HG02798 (cell line): Measurements from ENCODE around the gene MPHOSPH10.
"Not testable (repeated sequence)": the region's sequence is repeated elsewhere in the genome, so short reads cannot be mapped to it uniquely, and the experiment has no call there.

Experiments used
- ATAC-seq: cut with Tn5 transposase; IDR thresholded peaks from one replicate; pipeline ENCODE4 v1.9.1; 2021; ENCODE audit warnings: mild to moderate bottlenecking; ENCODE audit not compliant: unreplicated experiment, poor library complexity

The MPHOSPH10 gene

DNA sequence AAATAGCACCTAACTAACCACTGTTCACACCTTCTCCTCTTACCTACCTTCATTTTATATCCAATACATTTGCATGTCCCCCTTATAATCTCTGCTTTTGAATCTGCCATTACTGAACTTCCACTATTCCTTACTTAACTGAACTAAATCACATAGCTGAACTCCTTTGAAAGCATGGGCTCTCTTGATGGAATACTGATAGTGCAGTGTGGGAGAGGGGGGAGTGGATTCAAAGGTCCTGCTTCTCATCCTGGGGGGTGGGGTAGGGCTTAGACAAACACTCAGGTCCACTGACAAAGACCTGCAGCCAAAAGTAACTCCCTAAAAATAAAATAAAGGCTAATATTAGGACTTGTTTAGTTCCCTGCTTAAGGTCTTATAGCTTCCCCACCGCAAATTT, 9.0 kb upstream of the MPHOSPH10 start:
- no peak for ATAC-seq

DNA sequence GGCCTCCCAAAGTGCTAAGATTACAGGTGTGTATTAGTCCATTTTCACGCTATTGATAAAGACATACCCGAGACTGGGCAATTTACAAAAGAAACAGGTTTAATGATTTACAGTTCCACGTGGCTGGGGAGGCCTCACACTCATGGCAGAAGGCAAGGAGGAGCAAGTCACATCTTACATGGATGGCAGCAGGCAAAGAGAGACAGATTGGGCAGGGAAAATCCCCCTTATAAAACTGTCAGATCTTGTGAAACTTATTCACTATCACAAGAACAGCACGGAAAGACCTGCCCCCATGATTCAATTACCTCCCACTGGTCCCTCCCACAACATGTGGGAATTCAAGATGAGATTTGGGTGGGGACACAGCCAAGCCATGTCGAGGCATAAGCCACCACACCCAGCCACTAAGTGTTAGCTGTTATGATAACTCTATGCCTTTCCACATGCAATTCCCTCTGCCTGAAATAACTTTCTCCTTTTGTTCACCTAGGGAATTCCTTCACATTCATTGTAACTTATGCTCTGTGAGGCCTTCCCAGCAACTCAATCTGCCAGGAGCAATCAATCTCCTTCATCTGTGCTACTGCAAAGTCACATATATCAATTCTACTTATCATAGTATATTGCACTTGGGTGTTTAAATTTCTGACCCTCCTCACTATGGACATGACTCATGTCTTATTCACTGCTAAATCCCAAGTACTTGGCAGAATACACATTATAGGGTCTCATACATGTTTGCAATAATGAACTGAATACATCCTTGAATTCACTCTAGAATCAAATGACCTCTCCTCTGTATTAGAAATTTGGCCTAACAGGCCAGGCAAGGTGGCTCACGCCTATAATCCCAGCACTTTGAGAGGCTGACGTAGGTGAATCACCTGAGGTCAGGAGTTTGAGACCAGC, 7.8 kb upstream of the MPHOSPH10 start:
- ATAC-seq, result no peak

DNA sequence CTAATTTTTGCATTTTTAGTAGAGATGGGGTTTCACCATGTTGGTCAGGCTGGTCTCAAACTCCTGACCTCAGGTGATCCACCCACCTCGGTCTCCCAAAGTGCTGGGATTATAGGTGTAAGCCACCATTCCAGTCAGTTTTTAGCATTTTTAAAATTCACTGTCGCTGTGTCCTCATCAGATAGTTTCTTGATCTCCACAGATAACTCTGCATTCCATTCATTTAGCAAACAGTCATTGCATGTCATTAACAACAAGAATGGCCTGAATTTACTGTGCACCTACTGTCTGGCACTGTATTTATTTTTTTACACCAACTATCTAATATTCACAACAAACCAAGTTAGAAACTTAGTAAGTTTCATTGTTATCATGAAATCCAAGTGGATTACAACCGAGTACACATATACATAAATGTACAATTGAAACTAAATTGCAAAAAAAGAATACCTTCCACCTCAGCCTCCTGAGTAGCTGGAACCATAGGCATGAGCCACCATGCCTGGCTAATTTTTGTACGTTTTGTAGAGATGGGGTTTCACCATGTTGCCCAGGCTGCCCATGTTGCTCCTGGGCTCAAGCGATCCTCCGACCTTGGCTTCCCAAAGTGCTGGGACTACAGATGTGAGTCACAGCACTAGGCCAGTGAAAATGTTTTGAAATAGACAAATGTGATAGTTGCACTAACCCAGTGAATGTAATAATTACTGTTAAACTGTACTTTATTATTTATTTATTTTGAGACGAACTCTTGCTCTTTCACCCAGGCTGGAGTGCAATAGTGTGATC, 4.7 kb upstream of the MPHOSPH10 start:
- ATAC-seq, result no peak

DNA sequence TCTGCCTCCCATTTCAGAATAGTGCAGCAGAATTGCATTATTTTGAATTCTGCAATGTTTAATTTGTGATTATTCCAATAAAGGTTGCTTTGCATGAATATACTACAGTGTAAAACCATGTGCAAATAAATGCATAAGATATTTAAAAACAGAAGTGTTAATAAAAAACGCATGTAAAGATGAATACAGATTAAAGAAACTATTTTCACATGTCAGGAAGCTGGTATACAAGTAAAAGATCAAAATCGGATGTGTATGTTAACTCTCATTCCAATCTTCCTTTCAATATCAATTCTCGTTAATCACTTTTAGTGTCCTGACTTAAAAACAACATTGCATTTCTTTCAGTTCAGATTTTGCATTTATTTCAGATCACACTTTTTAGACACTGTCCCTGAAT, 3.5 kb upstream of the MPHOSPH10 start:
- no peak for ATAC-seq

DNA sequence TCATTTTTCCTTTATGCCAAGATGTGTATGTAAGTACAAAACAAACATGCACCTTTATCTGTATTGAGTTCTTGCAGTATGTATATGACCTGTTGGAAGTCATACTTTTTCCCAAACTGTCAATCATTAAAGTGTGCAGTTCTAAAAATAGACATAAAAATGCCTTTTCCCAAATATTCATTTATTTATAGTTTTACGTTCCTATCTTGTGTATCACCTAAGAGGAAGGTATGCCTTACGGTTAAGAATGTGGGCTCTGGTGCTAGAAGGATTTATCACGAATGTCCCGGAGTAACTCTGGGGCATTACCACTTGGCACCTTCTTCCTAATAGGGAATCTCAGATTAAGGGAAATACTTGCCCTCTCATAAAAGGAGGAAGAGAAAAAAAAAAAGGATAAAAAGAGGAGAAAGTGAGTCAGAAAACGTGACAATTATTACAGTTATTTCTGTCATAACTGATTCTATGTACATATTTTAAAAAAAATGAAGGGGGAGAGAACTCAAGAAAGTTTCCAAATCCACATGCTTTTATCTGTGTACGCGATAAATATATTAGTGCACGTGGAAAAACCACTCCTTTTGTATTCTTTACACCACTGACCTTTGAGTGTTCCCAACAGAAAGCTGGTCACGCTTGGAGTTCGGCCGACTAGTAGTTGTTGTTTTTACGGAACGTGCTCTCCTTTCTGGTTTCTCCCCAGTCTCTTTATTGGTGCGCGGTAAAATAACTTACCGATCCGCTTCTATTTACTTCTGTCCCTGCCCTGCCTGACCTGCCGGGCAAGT, 1.1 kb upstream of the MPHOSPH10 start:
- ATAC-seq, result no peak

DNA sequence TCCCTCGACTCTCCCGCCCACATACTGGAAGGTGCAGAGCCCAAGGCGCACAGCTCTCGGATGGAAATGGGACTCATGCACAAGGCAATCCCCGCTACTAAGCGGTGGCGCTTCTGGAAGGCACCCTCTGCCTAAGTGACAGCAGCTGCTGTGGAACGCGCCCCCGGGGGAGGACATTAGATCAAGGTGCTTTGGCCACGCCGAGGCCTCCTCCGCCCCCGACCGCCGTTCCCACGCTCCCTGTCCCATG, 607 bp upstream of the MPHOSPH10 start:
- peak; percentile 50 for ATAC-seq

DNA sequence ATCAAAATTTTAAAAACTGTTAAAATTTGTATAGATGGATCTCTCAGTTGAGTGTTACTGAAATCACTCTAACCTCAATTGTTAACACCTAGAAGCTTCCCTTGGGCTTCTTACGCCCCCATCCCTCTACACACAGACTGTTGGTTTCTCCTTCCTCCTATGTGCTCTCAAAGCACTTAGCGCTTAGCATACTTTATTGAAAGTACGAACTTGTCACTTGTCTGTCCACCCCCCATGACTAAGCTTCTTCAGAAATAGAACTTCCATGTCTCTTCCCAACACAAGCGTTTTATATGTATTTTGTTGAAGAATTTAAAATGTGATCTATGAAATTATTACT, 441 bp downstream of the MPHOSPH10 start:
- no peak for ATAC-seq

DNA sequence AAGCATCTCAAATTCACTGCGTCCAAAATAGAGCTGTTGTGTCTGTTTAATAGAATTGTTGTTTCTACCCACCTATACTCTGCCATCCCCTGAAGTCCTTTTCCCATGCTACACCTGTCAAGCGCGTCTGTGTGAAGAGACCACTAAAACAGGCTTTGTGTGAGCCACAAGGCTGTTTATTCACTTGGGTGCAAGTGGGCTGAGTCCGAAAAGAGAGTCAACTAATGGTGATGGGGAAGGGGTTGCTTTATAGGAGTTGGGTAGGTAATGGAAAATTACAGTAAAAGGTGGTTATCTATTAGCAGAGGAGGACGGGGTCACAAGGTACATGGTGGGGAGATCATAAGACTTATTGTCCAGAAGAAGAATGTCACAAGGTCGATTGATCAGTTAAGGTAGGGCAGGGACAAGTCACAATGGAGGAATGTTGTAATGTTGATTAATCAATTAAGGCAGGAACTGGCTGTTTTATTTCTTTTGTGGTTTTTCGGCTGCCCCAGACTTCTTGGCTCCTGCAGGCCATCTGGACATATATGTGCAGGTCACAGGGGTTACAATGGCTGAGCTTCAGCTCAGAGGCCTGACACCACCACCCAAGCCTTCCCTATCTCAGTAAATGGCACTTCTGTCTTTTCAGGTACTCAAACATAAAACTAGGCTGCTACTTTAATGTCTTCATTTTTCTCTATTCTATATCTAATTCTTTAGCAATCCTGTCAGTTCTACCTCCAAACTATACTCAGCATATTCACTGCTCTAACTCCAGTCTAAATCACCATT, 1.1 kb downstream of the MPHOSPH10 start:
- ATAC-seq, result not testable (repeated sequence)

DNA sequence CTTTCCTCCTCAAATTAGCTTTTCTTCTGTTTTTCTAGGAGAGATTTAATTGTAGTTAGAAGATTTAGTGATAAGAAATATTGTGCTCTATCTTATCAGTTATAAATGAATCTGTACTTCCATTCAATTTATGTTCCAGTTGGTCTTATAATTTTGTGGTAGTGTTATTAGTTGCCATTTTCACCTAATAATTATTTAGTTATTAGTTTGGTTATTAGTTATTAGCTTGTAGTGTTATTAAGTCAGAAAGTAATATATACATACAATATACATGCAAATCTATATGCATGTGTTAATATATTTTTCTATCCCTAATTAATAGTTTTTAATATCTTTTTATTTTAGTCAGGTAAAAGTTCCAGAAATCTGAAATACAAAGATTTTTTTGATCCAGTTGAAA, 3.2 kb downstream of the MPHOSPH10 start:
- no peak for ATAC-seq

DNA sequence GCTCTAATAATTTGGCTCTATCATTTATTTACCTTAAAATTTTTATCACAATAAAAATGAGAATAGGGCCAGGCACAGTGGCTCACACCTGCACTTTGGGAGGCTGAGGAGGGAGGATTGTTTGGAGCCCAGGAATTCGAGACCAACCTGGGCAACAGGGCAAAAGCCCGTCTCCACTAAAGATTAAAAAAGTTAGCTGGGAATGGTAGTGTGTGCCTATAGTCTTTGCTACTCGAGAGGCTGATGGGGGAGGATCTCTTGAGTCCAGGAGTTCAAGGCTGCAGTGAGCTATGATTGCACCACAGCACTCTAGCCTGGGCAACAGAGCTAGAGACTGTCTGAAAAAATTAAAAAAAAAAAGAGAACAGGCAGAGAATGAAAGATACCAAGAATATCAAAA, 5.7 kb downstream of the MPHOSPH10 start:
- ATAC-seq, result no peak

DNA sequence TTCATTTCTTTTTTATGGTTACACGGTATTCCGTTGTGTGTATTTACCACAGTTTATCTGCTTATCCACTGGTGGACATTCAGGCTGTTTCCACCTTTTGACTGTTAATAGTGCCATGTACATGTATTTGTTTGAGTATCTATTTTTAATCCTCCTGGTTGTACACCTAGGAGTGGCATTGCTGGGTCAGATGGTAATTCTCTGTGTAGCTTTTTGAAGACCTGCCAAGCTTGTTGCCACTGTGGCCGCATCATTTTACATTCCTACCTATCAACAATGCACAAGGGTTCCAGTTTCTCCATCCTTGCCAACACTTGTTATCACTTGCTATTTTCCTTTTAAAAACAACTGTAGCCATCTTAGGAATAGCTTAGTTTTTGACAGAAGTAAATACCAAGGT, 13.3 kb downstream of the MPHOSPH10 start:
- no peak for ATAC-seq

DNA sequence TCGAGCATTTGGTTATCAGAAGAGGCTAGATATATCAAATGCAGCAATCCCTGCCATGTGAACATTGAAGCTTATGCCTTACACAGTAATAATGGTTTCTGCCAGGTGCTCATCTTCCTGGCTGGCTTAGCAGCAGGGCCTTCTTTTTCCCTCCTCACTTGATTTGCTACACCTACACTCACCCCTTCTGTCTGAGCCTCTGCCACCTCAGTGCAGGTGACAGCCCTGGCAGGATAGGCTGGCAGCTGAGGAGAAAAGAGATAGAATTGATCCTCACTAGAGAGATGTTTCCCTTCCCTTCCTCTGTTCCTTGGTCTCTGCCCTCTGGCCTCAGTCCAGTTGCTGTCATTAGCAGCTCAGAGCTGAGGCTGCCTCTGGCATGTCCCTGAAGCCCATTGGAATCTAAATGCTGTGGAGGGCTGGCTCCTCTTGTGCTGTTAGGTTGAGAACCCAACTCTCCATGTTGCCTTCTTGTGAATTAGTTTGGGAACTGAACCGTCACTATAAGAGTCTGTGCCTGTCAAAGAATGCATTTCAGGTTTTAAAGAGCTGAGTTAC, 18.2 kb downstream of the MPHOSPH10 start:
- no peak for ATAC-seq

DNA sequence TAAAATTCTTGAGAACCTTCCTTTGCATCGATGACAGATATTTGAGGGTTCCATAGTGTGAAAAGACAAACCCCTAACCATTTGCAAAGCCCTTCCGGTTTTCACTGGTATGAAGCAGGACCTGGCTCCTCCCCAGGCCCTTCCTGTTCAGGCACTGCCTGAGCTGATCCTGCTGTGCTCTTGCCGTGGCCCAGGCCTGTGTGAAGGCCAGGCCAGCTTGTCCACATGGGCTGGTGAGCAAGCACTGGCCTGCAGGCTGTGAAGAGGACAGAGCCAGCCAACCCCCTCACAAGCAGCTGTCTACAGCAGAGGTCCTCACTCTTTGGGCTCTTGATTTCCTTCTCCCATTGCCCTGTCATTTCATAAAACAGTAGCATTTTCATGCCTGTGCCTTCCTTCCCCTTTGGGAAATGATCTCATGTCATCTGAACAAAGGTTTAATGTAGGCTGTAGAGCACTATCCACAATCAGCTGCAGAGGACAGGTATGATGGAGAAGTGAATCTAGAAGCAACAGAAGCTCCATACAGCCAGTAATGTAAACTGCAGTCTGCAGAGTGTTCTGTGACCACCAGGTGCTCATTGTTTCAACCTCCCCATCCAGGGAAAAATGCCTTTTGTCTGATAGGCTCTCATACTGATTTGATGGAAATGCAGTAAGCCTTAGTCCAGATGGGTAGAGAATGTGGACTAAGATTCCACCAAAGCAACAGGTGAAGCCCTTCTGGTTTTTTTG, 19.8 kb downstream of the MPHOSPH10 start:
- no peak for ATAC-seq

DNA sequence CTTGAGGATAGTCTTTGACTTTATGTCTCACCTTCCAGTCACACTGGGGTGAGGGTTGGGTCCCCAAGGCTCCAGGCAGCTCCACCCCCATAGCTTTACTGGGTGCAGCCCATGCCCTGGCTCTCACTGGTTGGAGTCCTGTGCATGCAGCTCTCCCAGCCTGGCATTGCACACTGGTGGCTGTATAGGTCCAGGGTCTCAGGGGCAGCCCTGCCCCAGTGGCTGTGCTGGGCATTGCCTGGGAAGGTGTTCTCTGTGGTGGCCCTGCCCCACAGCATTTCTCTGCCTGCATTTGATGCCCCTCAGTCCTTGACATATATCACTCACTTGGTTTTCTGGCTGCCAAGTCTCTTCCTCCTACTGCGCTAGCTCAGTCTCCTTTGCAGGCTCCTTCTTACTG, 21.2 kb downstream of the MPHOSPH10 start:
- ATAC-seq, result no peak

DNA sequence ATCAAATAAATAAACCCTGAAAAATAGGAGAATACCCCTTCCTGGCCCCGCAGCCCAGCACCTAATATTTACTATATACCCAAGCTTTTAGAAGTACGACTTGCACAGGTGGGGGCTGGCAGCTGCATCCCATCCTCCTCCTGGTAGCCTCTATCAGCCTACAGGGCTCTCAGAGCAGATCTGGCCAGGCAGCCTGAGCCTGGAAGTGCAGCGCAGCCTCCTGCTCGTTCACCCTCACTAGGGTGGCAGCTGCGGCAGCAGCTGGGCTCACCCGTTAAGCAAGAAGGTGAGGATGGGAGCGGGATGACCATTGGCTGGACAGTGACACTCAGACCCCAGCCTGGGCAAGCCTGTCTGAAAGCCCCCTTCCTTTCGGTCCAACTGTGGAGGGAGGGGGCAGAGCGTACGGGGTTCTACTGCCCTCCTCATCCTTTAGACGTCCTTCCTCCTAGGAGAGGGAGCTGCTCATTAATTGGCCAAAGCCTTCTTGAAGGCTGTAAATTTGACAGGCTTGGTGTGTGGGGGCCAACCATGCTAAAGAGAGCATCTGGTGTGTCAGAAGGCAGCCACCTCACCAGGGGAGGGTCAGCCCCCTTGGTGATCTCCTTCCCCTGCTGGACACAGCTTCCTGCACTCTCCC, 23.3 kb downstream of the MPHOSPH10 start:
- no peak for ATAC-seq

DNA sequence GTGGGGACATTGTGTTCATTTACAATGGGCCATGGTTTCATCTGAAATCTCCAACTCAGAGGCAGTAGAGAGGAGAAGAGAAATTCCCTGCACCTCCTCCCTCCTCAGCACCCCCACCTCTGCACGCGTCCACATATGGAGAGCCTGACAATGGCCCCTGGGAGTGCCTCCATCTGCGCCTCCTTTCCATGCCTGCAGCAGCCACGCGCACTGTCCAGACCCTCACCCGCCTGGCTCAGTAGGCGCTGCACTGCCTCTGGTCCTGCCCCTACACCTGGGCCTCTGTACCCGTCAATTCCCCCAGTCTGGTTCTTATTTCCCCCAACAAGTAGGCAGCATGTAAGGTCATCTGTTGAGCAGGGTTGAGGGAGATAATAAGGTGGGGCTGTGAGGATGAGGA, 23.8 kb downstream of the MPHOSPH10 start:
- ATAC-seq, result no peak

DNA sequence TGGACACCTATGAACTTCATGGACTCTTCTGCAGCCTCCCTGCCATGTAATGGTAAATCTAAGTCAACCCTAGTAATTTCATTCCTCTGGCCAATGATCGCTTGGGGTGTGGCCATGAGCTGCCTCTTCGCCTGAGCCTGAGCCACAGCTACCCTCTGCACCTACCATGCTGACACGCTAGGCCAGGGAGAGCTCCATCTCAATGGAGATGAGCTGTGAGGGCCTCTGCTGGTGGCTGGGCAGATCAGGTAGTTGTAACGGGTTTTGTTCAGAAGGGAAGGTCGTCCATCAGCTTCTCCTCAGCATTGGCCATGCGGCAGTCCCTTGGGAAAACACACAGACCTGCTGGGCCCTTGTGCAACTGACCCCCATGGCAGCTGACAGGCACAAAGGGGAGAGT, 24.4 kb downstream of the MPHOSPH10 start:
- peak; percentile 78 for ATAC-seq

DNA sequence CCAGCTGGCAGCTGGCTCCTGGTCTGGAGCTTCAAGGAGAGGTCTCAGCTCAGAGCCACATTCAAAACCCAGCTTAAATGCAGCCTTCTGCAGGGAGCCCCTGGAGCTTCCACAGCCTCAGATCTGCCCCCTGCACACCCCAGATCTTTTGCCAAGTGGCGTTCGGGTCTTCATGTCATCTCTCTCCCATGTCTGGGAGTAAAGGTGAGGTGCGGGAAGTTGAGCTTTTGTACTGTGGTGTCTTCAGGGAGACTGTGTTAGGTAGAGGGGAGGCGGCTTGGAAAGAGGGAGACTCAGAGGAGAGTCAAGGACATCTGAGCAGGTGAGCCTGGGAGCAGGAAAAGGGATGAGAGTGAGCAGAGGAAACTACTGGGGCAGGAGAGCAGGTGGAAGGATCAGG, 25.4 kb downstream of the MPHOSPH10 start:
- ATAC-seq, result no peak

DNA sequence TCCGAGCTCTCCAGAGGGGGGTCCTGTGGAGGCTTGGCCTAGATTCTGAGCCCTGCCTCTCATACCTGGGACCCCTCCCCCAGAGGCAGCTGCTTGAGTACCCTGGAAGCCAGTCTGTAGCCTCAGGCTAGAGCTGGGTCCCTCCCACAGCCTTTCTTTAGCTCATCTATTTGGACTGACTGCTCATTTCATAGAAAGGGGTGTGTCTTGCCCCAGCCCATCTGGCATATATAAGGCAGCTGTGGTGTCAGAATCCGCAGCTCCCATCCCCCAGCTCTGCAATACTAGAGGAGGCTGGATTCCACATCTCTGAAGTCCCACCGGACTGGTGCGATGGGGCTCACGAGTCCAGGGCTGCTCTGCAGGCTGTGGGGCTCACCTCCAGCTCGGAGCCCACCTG, 26.1 kb downstream of the MPHOSPH10 start:
- ATAC-seq, result no peak
